Endodermal cell (in vitro differentiated cells): ENCODE measurements around the gene SLU7. TPM values are rescaled to one million over a fixed set of nuclear protein-coding genes. Genes with fewer than 3 reads are reported as not detected.

Source experiments
- DNase-seq: peaks from one replicate; pipeline ENCODE4 v3.0.0-alpha.2; 2017
- H3K27ac ChIP-seq: 2 replicates; pipeline ENCODE4 v1.5.1; 2013; ENCODE audit warnings: mild to moderate bottlenecking, low read depth, low read length, moderate library complexity
- H3K27me3 ChIP-seq: 2 replicates; pipeline ENCODE4 v1.6.1; 2013; ENCODE audit warnings: mild to moderate bottlenecking, low read length, moderate library complexity; ENCODE audit not compliant: insufficient read depth, control insufficient read depth, poor library complexity, severe bottlenecking
- H3K36me3 ChIP-seq: 2 replicates; pipeline ENCODE4 v1.7.0; 2013; ENCODE audit warnings: mild to moderate bottlenecking, low read length, moderate library complexity; ENCODE audit not compliant: control insufficient read depth, insufficient read depth
- H3K4me1 ChIP-seq: one replicate; pipeline ENCODE4 v1.7.0; 2013; ENCODE audit warnings: low read length; ENCODE audit not compliant: control insufficient read depth, insufficient read depth
- H3K4me3 ChIP-seq: 2 replicates; pipeline ENCODE4 v1.5.1; 2013; ENCODE audit warnings: mild to moderate bottlenecking, low read length, moderate library complexity
- H3K9ac ChIP-seq: 2 replicates; pipeline ENCODE4 v1.6.1; 2013; ENCODE audit warnings: mild to moderate bottlenecking, low read length, moderate library complexity; ENCODE audit not compliant: poor library complexity, severe bottlenecking; ENCODE audit errors: extremely low read depth
- H3K9me3 ChIP-seq: 2 replicates; pipeline ENCODE4 v1.6.1; 2013; ENCODE audit warnings: mild to moderate bottlenecking, low read length, moderate library complexity; ENCODE audit not compliant: control insufficient read depth
- H3K27ac Mint-ChIP-seq: 2 replicates; pipeline ENCODE4 v1.8.0; 2020; ENCODE audit warnings: mixed read lengths
- H3K27me3 Mint-ChIP-seq: 2 replicates; pipeline ENCODE4 v1.8.0; 2021; ENCODE audit warnings: mild to moderate bottlenecking, mixed read lengths; ENCODE audit not compliant: insufficient read depth
- H3K36me3 Mint-ChIP-seq: 2 replicates; pipeline ENCODE4 v1.8.0; 2020; ENCODE audit warnings: low read depth, mixed read lengths
- H3K4me1 Mint-ChIP-seq: 2 replicates; pipeline ENCODE4 v1.8.0; 2020; ENCODE audit warnings: mixed read lengths
- H3K4me3 Mint-ChIP-seq: 2 replicates; pipeline ENCODE4 v1.8.0; 2020; ENCODE audit warnings: mild to moderate bottlenecking, moderate library complexity, mixed read lengths
- H3K9me3 Mint-ChIP-seq: 2 replicates; pipeline ENCODE4 v1.8.0; 2020; ENCODE audit warnings: mild to moderate bottlenecking, mixed read lengths
- WGBS, 2 experiments: methylation state at CpG; one replicate each; pipeline versions ENCODE4 v1.1.5 to v1.1.7; 2013; ENCODE audit warnings: missing lambda C conversion rate in 2 of 2, mixed read lengths in 1 of 2; ENCODE audit not compliant: insufficient coverage in 1 of 2, insufficient read length in 1 of 2; 5-methylcytosine and 5-hydroxymethylcytosine counted together
- total RNA-seq, 2 donors: library from RNA; stranded (reverse); fragmentation: NEBNext Ultra II Directional in 1 of 2; extraction: Animal tissue kit (Norgen Biotek cat#: 25700) in 1 of 2; gene quantifications; 2 replicates in 1 of 2; 3 replicates in 1 of 2; pipeline ENCODE4 v1.2.1, GENCODE V29; 2021
- TF ChIP-seq, protein P1 (sequence below): fragments of 200-600 bp; sonication (generic); conservative IDR thresholded peaks from 2 replicates; pipeline ENCODE4 v1.5.0; 2021; ENCODE audit warnings: antibody characterized with exemption, mild to moderate bottlenecking

Gene SLU7
- total RNA-seq, 2 donors from 2014 or later: 36.8 to 47.5 TPM

DNA sequence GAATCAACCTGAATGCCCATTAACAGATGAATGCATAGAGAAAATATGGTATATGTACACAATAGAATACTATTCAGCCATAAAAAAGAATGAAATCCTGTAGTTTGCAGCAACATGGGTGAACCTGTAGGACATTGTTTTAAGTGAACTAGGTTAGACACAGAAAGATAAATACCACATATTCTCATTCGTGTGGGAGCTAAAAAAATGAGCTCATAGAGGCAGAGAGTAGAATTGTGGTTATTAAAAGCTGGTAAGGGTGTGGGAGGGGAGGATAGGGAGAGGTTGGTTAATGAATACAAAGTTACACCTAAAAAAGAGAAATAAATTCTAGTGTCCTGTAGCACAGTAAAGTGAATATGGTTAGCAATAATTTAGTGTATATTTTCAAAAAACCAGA is 26.3 kb upstream of the SLU7 start:
- H3K4me1 ChIP-seq: no peaks in the 10 kb centered on the region
- H3K9ac ChIP-seq: no peak overlapping the region
- H3K27ac ChIP-seq: no peak overlapping the region
- DNase-seq: no peak
- H3K27me3 ChIP-seq: no peaks in the 10 kb centered on the region
- Mint-ChIP-seq H3K4me3 (no peak overlapping the region), H3K4me1 (no peaks in the 10 kb centered on the region), H3K9me3 (no peaks in the 10 kb centered on the region), H3K27me3 (peaks cover 2% of the 10 kb centered on the region), H3K36me3 (no peaks in the 10 kb centered on the region), H3K27ac (no peak overlapping the region)
- H3K9me3 ChIP-seq: peaks cover 8% of the 10 kb centered on the region
- H3K36me3 ChIP-seq: no peaks in the 10 kb centered on the region
- WGBS, 2 experiments: 56% methylated on average over 1 of the region's 1 CpG; no CpG with 5 or more reads in 1 of the 2 experiments
- no peak overlapping the region for H3K4me3 ChIP-seq
- TF ChIP-seq, protein P1, sequence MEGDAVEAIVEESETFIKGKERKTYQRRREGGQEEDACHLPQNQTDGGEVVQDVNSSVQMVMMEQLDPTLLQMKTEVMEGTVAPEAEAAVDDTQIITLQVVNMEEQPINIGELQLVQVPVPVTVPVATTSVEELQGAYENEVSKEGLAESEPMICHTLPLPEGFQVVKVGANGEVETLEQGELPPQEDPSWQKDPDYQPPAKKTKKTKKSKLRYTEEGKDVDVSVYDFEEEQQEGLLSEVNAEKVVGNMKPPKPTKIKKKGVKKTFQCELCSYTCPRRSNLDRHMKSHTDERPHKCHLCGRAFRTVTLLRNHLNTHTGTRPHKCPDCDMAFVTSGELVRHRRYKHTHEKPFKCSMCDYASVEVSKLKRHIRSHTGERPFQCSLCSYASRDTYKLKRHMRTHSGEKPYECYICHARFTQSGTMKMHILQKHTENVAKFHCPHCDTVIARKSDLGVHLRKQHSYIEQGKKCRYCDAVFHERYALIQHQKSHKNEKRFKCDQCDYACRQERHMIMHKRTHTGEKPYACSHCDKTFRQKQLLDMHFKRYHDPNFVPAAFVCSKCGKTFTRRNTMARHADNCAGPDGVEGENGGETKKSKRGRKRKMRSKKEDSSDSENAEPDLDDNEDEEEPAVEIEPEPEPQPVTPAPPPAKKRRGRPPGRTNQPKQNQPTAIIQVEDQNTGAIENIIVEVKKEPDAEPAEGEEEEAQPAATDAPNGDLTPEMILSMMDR: no peak

DNA sequence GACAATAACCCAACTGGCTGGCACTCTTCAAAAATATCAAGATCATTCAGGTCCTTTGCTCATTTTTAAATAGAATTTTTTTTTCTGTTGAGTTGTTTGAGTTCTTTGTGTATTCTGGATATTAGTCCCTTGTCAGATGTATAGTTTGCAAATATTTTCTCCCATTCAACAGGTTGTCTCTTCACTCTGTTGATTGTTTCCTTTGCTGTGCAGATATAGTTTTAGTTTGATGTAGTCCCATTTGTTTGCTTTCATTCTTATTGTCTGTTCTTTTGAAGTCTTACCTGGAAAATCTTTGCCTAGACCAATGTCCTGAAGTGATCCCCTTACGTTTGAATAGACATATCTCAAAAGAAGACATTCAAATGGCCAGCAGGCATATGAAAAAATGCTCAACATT is 25.5 kb upstream of the SLU7 start:
- TF ChIP-seq, protein P1: no peak
- H3K4me3 Mint-ChIP-seq: no peak overlapping the region
- H3K9me3 Mint-ChIP-seq: no peaks in the 10 kb centered on the region

DNA sequence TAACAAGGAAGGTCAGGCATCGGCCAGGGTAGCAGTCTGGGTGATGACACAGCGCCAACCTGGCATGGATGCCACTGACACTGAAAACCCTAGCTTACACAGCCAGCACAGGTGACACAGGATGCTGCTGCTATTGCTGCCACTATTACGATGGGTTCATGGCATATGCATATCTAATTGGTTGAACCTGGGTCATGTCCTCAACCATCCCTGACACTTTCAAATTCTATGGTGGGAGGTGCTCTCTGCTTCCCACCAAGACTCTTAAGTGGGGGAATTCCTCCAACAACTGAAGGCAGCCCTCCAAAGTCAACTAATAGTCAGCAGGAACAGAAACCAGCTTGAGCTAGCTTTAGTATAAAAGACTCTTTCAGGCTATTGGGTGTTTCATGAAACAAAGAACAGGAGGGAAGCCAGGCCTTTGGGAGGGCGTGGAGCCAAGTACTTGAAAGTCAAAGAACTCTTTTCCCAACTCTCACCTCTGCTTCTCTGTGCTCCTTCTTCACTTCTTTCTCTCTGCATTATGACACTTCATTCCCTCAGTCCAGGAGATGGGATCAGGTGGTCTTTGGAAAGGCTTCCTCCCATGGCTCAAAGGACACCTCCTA is 24.0 kb upstream of the SLU7 start:
- Mint-ChIP-seq H3K4me1 (peaks cover 7% of the 10 kb centered on the region), H3K4me3 (no peak overlapping the region), H3K36me3 (no peaks in the 10 kb centered on the region), H3K9me3 (no peaks in the 10 kb centered on the region), H3K27ac (no peak overlapping the region), H3K27me3 (peaks cover 4% of the 10 kb centered on the region)
- no peaks in the 10 kb centered on the region for H3K27me3 ChIP-seq
- H3K9ac ChIP-seq: no peak overlapping the region
- H3K9me3 ChIP-seq: no peaks in the 10 kb centered on the region
- H3K4me3 ChIP-seq: no peak overlapping the region
- H3K27ac ChIP-seq: no peak overlapping the region
- TF ChIP-seq, protein P1: no peak
- WGBS, 2 experiments: 92% methylated on average over 4 of the region's 4 CpGs
- no peaks in the 10 kb centered on the region for H3K36me3 ChIP-seq
- no peaks in the 10 kb centered on the region for H3K4me1 ChIP-seq
- DNase-seq: no peak

More for the DNA sequence above, 25.5 kb upstream of the SLU7 start:
- Histone ChIP-seq H3K4me3 (no peak overlapping the region), H3K36me3 (no peaks in the 10 kb centered on the region), H3K4me1 (no peaks in the 10 kb centered on the region), H3K27ac (no peak overlapping the region), H3K9ac (no peak overlapping the region), H3K9me3 (peaks cover 8% of the 10 kb centered on the region), H3K27me3 (no peaks in the 10 kb centered on the region)
- peaks cover 2% of the 10 kb centered on the region for H3K27me3 Mint-ChIP-seq
- no peaks in the 10 kb centered on the region for H3K4me1 Mint-ChIP-seq
- no peak for DNase-seq
- 92% methylated on average over 1 of the region's 1 CpG; no CpG with 5 or more reads in 1 of the 2 experiments for WGBS, 2 experiments
- H3K27ac Mint-ChIP-seq: no peak overlapping the region
- no peaks in the 10 kb centered on the region for H3K36me3 Mint-ChIP-seq
